ENCODE results near the gene TPD52L1.

DNA sequence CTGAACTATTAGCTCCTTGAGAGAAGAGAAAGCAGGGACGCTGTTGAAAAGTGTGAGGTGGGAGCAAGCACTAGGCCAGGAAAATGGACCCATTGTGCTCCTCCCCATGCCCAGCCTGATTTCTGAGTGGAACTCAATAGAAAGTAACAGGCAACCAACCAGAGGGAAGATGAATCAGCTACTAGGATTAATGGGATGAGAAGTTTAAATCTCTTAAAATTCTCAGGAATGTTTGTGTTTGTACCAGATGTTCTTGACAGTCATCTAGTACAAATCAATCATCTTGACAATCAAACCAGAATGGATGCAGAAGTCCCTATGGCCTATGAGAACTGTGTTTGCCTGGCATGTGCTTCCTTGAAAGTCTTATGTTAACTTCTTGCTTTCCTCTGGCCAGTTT is 99.3 kb downstream of the TPD52L1 start:
- TF ChIP-seq SRSF9 (IDR thresholded peaks at IDR 0.05; ENCODE audit: borderline replicate concordance, insufficient read depth, low read depth, low read length, poor library complexity, severe bottlenecking) (no peak), NFIC (IDR thresholded peaks at IDR 0.05; ENCODE audit: low read length) (no peak), TP53 (CRISPR knock-in tag; conservative IDR thresholded peaks at IDR 0.05) (no peak), RAD51 (IDR thresholded peaks at IDR 0.05; ENCODE audit: borderline replicate concordance) (no peak), NCOA2 (CRISPR knock-in tag; IDR thresholded peaks at IDR 0.05) (no peak)
- TF ChIP-seq, protein P1, sequence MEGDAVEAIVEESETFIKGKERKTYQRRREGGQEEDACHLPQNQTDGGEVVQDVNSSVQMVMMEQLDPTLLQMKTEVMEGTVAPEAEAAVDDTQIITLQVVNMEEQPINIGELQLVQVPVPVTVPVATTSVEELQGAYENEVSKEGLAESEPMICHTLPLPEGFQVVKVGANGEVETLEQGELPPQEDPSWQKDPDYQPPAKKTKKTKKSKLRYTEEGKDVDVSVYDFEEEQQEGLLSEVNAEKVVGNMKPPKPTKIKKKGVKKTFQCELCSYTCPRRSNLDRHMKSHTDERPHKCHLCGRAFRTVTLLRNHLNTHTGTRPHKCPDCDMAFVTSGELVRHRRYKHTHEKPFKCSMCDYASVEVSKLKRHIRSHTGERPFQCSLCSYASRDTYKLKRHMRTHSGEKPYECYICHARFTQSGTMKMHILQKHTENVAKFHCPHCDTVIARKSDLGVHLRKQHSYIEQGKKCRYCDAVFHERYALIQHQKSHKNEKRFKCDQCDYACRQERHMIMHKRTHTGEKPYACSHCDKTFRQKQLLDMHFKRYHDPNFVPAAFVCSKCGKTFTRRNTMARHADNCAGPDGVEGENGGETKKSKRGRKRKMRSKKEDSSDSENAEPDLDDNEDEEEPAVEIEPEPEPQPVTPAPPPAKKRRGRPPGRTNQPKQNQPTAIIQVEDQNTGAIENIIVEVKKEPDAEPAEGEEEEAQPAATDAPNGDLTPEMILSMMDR (CRISPR knock-in tag; IDR thresholded peaks at IDR 0.05): no peak
